Activated B cell treated with CpG ODN at 0.5 μM for 24 hours (primary cell): ENCODE measurements around the gene TIMM29. TPM values are rescaled to one million over a fixed set of nuclear protein-coding genes. Genes with fewer than 3 reads are reported as not detected.

Experiments used
- ATAC-seq: fragments of 200-7000 bp; cut with Tn5 transposase; one replicate; pipeline ENCODE4 v1.10.0; 2021; ENCODE audit warnings: low read depth, mild to moderate bottlenecking, moderate library complexity
- CTCF ChIA-PET: fragments of 350-600 bp; sonication (Branson Sonifier 250); formaldehyde crosslinking; loops from one replicate; lab custom pipeline; 2021; ENCODE audit warnings: antibody characterized with exemption; lab: Charles Lee
- POLR2A ChIA-PET: fragments of 350-600 bp; sonication (Branson Sonifier 250); formaldehyde crosslinking; loops from one replicate; lab custom pipeline; 2021; ENCODE audit warnings: antibody characterized with exemption; lab: Charles Lee
- DNase-seq: peaks from one replicate; pipeline ENCODE4 v3.0.0; 2022
- H3K27ac Mint-ChIP-seq: one replicate; pipeline ENCODE4 v1.8.0; 2020; ENCODE audit warnings: mixed read lengths
- H3K27me3 Mint-ChIP-seq: one replicate; pipeline ENCODE4 v1.8.0; 2021; ENCODE audit warnings: mixed read lengths
- H3K36me3 Mint-ChIP-seq: one replicate; pipeline ENCODE4 v1.8.0; 2021; ENCODE audit warnings: low read depth, mixed read lengths
- H3K4me1 Mint-ChIP-seq: one replicate; pipeline ENCODE4 v1.8.0; 2021; ENCODE audit warnings: mixed read lengths
- H3K4me3 Mint-ChIP-seq: one replicate; pipeline ENCODE4 v1.8.0; 2020; ENCODE audit warnings: mild to moderate bottlenecking, mixed read lengths
- H3K9me3 Mint-ChIP-seq: one replicate; pipeline ENCODE4 v1.8.0; 2020; ENCODE audit warnings: mixed read lengths
- CTCF ChIP-seq: fragments of 200-600 bp; IDR thresholded peaks from one replicate; pipeline ENCODE4 v1.8.0; 2022; ENCODE audit warnings: antibody characterized with exemption, mild to moderate bottlenecking
- intact Hi-C: fragments of 100-400 bp; cut with micrococcal nuclease; formaldehyde crosslinking; loops from one replicate; pipeline ENCODE4 v1.15.1; 2024
- total RNA-seq: library from RNA; stranded (reverse); gene quantifications from 2 replicates; pipeline ENCODE4 v1.2.3, GENCODE V29; 2022

TIMM29 gene
- total RNA-seq, 1 donor from 2014 or later, result 19.5 TPM

GRCh38 chr19:10908380-10908960, 20.1 kb upstream of the TIMM29 start:
- no peaks in the 10 kb centered on the region for H3K4me1 Mint-ChIP-seq
- TF ChIP-seq CTCF, result no peak
- intact Hi-C loops, result no loop called here
- H3K36me3 Mint-ChIP-seq, result peaks cover 45% of the 10 kb centered on the region
- ChIA-PET POLR2A (no interaction called here), CTCF (no interaction called here)
- H3K27ac Mint-ChIP-seq, result no peak overlapping the region
- H3K9me3 Mint-ChIP-seq, result no peaks in the 10 kb centered on the region
- DNase-seq (no peak), ATAC-seq (no peak)
- H3K27me3 Mint-ChIP-seq, result no peaks in the 10 kb centered on the region
- no peak overlapping the region for H3K4me3 Mint-ChIP-seq

DNA sequence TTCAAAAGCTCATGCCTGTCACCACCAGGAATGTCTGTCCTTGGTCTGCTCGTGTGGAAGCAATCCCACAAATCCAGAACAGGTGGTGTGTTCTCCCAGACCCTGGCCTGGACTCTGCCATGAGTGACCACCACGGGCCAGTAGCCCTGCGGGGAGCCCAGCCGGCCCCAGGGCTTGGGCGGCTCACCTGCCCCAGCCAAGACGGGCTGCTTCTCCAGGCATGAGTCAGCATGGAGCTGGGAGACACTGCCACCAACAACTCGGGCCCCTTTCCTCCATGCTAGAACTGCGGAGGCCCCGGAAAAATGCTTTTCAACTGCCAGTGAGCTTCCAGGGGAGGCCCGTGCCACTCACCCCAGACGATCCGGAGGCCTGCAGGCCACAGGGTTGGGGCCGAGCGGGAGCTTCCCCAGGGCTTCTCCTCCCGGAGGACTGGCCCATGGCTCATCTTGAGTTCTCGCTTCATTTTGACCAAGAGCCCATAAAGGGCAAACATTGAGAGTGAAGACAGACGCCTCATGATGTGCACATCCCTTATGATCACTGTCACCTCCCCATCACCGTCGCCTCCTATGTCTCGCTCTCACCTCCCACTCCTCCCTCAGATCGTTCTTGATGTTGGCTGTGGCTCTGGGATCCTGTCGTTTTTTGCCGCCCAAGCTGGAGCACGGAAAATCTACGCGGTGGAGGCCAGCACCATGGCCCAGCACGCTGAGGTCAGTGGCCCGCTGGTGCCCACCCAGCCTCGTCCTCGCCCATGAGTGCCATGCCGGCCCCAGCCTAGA, 16.8 kb upstream of the TIMM29 start:
- Mint-ChIP-seq H3K27ac (no peak overlapping the region), H3K27me3 (no peaks in the 10 kb centered on the region), H3K9me3 (no peaks in the 10 kb centered on the region), H3K4me1 (no peaks in the 10 kb centered on the region), H3K36me3 (peaks cover 59% of the 10 kb centered on the region), H3K4me3 (no peak overlapping the region)
- no peak for TF ChIP-seq CTCF
- ATAC-seq (no peak), DNase-seq (no peak)
- POLR2A ChIA-PET, result no interaction called here
- CTCF ChIA-PET, result no interaction called here
- intact Hi-C loops, result no loop called here

- DNase-seq, result no peak
- Mint-ChIP-seq H3K4me1 (no peaks in the 10 kb centered on the region), H3K27ac (no peak overlapping the region), H3K9me3 (no peaks in the 10 kb centered on the region), H3K27me3 (no peaks in the 10 kb centered on the region), H3K36me3 (peaks cover 58% of the 10 kb centered on the region), H3K4me3 (no peak overlapping the region)
- no peak for ATAC-seq
- no peak for TF ChIP-seq CTCF
- ChIA-PET CTCF (interaction anchor here (0.5 kb wide), 1 partner anchor 44 kb away, joined by 3 read pairs; no protein-coding TSS in a partner anchor), POLR2A (no interaction called here)
- intact Hi-C loops, result no loop called here
Observed at GRCh38 chr19:10912619-10913018, 16.0 kb upstream of the TIMM29 start.

GRCh38 chr19:10913716-10914340, 14.8 kb upstream of the TIMM29 start:
- Mint-ChIP-seq H3K27me3 (no peaks in the 10 kb centered on the region), H3K4me1 (no peaks in the 10 kb centered on the region), H3K4me3 (no peak overlapping the region), H3K36me3 (peaks cover 52% of the 10 kb centered on the region), H3K27ac (no peak overlapping the region), H3K9me3 (no peaks in the 10 kb centered on the region)
- ChIA-PET POLR2A (no interaction called here), CTCF (no interaction called here)
- TF ChIP-seq CTCF, result no peak
- no peak for DNase-seq
- intact Hi-C loops, result no loop called here
- no peak for ATAC-seq
